H9 (cell line): Measurements from ENCODE around the gene ACOT6. TPM values are rescaled to one million over a fixed set of nuclear protein-coding genes. Genes with fewer than 3 reads are reported as not detected.

Experiments
- DNase-seq: peaks from one replicate; pipeline ENCODE4 v3.0.0-alpha.2; 2017
- H2AFZ ChIP-seq: one replicate; pipeline ENCODE4 v1.6.1; 2013; ENCODE audit warnings: mild to moderate bottlenecking, low read length, control low read depth, moderate library complexity
- H2AK5ac ChIP-seq: 2 replicates; pipeline ENCODE4 v1.6.1; 2013; ENCODE audit warnings: low read length, control low read depth, mixed read lengths; ENCODE audit not compliant: insufficient read length
- H2BK120ac ChIP-seq: one replicate; pipeline ENCODE4 v1.6.1; 2013; ENCODE audit warnings: low read depth, mild to moderate bottlenecking, low read length, control low read depth, inconsistent platforms; ENCODE audit not compliant: poor library complexity, severe bottlenecking
- H2BK12ac ChIP-seq: 2 replicates; pipeline ENCODE4 v1.6.1; 2013; ENCODE audit warnings: low read length, control low read depth, mixed read lengths, low read depth; ENCODE audit not compliant: insufficient read length
- H2BK15ac ChIP-seq: 2 replicates; pipeline ENCODE4 v1.6.1; 2013; ENCODE audit warnings: low read depth, low read length, control low read depth
- H2BK20ac ChIP-seq: one replicate; pipeline ENCODE4 v1.6.1; 2013; ENCODE audit warnings: low read depth, mild to moderate bottlenecking, low read length, control low read depth, inconsistent platforms; ENCODE audit not compliant: poor library complexity, severe bottlenecking
- H2BK5ac ChIP-seq: 2 replicates; pipeline ENCODE4 v1.6.1; 2013; ENCODE audit warnings: low read length, control low read depth, mixed read lengths; ENCODE audit not compliant: insufficient read length
- H3K14ac ChIP-seq: 2 replicates; pipeline ENCODE4 v1.6.1; 2013; ENCODE audit warnings: low read length, control low read depth; ENCODE audit not compliant: insufficient read depth
- H3K18ac ChIP-seq: 2 replicates; pipeline ENCODE4 v1.6.1; 2013; ENCODE audit warnings: low read depth, mild to moderate bottlenecking, mixed read lengths, low read length, control low read depth; ENCODE audit not compliant: insufficient read length
- H3K23ac ChIP-seq: 2 replicates; pipeline ENCODE4 v1.6.1; 2013; ENCODE audit warnings: low read length, control low read depth, mixed read lengths, low read depth; ENCODE audit not compliant: insufficient read length
- H3K23me2 ChIP-seq: 2 replicates; pipeline ENCODE4 v1.6.1; 2013; ENCODE audit warnings: low read depth, mild to moderate bottlenecking, mixed read lengths, low read length, control low read depth; ENCODE audit not compliant: insufficient read length, poor library complexity, severe bottlenecking
- H3K27ac ChIP-seq: 2 replicates; pipeline ENCODE4 v1.5.1; 2013; ENCODE audit warnings: low read length, control low read depth, mixed read lengths, low read depth; ENCODE audit not compliant: insufficient read length
- H3K27me3 ChIP-seq: 2 replicates; pipeline ENCODE4 v1.6.1; 2013; ENCODE audit warnings: low read length, control low read depth, inconsistent platforms; ENCODE audit not compliant: insufficient read depth
- H3K4ac ChIP-seq: 2 replicates; pipeline ENCODE4 v1.6.1; 2013; ENCODE audit warnings: low read depth, mild to moderate bottlenecking, control low read depth, inconsistent platforms, low read length, moderate library complexity
- H3K4me1 ChIP-seq: 2 replicates; pipeline ENCODE4 v1.6.1; 2013; ENCODE audit warnings: low read length, control low read depth, inconsistent platforms; ENCODE audit not compliant: insufficient read depth
- H3K4me2 ChIP-seq: 2 replicates; pipeline ENCODE4 v1.6.1; 2013; ENCODE audit warnings: low read length, control low read depth, mixed read lengths; ENCODE audit not compliant: insufficient read length, insufficient read depth
- H3K56ac ChIP-seq: 2 replicates; pipeline ENCODE4 v1.6.1; 2013; ENCODE audit warnings: low read depth, mild to moderate bottlenecking, mixed read lengths, low read length, control low read depth; ENCODE audit not compliant: insufficient read length
- H3K79me1 ChIP-seq: 2 replicates; pipeline ENCODE4 v1.6.1; 2013; ENCODE audit warnings: low read depth, mild to moderate bottlenecking, moderate library complexity, low read length, control low read depth, inconsistent platforms; ENCODE audit not compliant: insufficient read depth, poor library complexity, severe bottlenecking
- H3K79me2 ChIP-seq: 2 replicates; pipeline ENCODE4 v1.6.1; 2013; ENCODE audit warnings: low read length, control low read depth, inconsistent platforms; ENCODE audit not compliant: insufficient read depth
- H3K9ac ChIP-seq: 2 replicates; pipeline ENCODE4 v1.6.1; 2013; ENCODE audit warnings: low read length, control low read depth, mixed read lengths; ENCODE audit not compliant: insufficient read length; ENCODE audit errors: extremely low read depth
- H3K9me3 ChIP-seq: one replicate; pipeline ENCODE4 v1.6.1; 2013; ENCODE audit warnings: low read depth, low read length, inconsistent platforms; ENCODE audit not compliant: control insufficient read depth
- H3T11ph ChIP-seq: one replicate; pipeline ENCODE4 v1.6.1; 2013; ENCODE audit warnings: mild to moderate bottlenecking, low read length, control low read depth, inconsistent platforms
- H4K20me1 ChIP-seq: one replicate; pipeline ENCODE4 v1.6.1; 2013; ENCODE audit not compliant: control insufficient read depth, insufficient read length, insufficient read depth
- H4K5ac ChIP-seq: 2 replicates; pipeline ENCODE4 v1.6.1; 2013; ENCODE audit warnings: low read depth, mild to moderate bottlenecking, mixed read lengths, low read length, control low read depth; ENCODE audit not compliant: insufficient read length
- H4K8ac ChIP-seq: replicated peaks from 2 replicates; pipeline ENCODE4 v1.6.1; 2013; ENCODE audit warnings: low read length, control low read depth, mixed read lengths, low read depth; ENCODE audit not compliant: insufficient read length
- H4K91ac ChIP-seq: 2 replicates; pipeline ENCODE4 v1.6.1; 2013; ENCODE audit warnings: low read depth, mild to moderate bottlenecking, moderate library complexity, mixed read lengths, low read length, control low read depth; ENCODE audit not compliant: insufficient read length
- H3K27ac Mint-ChIP-seq, 3 experiments: 2 replicates in 2 of 3; 3 replicates in 1 of 3; pipeline ENCODE4 v1.8.0; 2020 to 2021; ENCODE audit warnings: mixed read lengths in 3 of 3, mild to moderate bottlenecking in 1 of 3, moderate library complexity in 1 of 3
- H3K27me3 Mint-ChIP-seq: 2 replicates; pipeline ENCODE4 v1.8.0; 2021; ENCODE audit warnings: low read depth, mild to moderate bottlenecking, moderate library complexity, mixed read lengths
- H3K36me3 Mint-ChIP-seq, 3 experiments: 2 replicates in 2 of 3; 3 replicates in 1 of 3; pipeline ENCODE4 v1.8.0; 2020 to 2021; ENCODE audit warnings: low read depth in 3 of 3, mixed read lengths in 3 of 3; ENCODE audit not compliant: insufficient read depth in 1 of 3
- H3K4me1 Mint-ChIP-seq, 2 experiments: 2 replicates each; pipeline ENCODE4 v1.8.0; 2020; ENCODE audit warnings: mixed read lengths in 2 of 2
- H3K4me3 Mint-ChIP-seq, 2 experiments: 2 replicates in 1 of 2; 3 replicates in 1 of 2; pipeline ENCODE4 v1.8.0; 2020 to 2021; ENCODE audit warnings: mild to moderate bottlenecking in 2 of 2, mixed read lengths in 2 of 2, moderate library complexity in 1 of 2
- H3K9me3 Mint-ChIP-seq, 2 experiments: 2 replicates in 1 of 2; 3 replicates in 1 of 2; pipeline ENCODE4 v1.8.0; 2020; ENCODE audit warnings: mild to moderate bottlenecking in 2 of 2, mixed read lengths in 2 of 2, moderate library complexity in 1 of 2
- WGBS: extraction: QIAGEN DNeasy Blood & Tissue Kit; methylation state at CpG from one replicate; pipeline ENCODE4 v1.1.7; 2013; ENCODE audit warnings: missing lambda C conversion rate, low lambda C conversion rate, mixed read lengths; ENCODE audit not compliant: insufficient read length; ENCODE audit errors: extremely low coverage; 5-methylcytosine and 5-hydroxymethylcytosine counted together
- total RNA-seq: library from RNA; stranded (reverse); gene quantifications from 2 replicates; pipeline ENCODE4 v1.2.1, GENCODE V29; 2021
- TF ChIP-seq, protein P1 (sequence below): fragments of 200-600 bp; sonication (generic); conservative IDR thresholded peaks from 3 replicates; pipeline ENCODE4 v1.8.0; 2021; ENCODE audit warnings: antibody characterized with exemption, mild to moderate bottlenecking

ACOT6 gene
- total RNA-seq, 1 experiment from 2014 or later, result not detected

DNA sequence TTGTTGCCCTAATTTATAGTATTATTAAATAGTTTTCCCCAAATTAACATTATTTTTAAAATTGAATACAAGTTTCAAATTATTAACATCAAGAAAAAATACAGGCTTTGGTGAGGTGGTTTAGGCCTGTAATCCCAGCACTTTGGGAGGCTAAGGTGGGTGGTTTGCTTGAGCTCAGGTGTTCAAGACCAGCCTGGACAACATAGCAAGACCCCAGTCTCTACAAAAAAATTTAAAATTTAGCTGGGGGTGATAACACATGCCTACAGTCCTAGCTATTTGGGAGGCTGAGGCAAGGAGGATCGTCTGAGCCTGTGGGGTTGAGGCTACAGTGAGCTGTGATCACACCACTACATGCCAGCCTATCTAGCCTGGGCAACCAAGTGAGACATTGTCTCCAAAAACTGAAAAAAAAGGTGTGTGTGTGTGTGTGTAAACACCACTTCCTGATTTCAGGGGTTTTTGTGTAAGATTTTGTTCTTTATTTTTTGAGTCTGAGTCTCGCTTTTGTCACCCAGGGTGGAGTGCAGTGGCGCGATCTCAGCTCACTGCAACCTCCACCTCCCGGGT is 28.6 kb downstream of the ACOT6 start:
- no peaks in the 10 kb centered on the region for H3K36me3 Mint-ChIP-seq
- WGBS, result no CpG with 5 or more reads among the region's 5 CpGs
- TF ChIP-seq, protein P1, sequence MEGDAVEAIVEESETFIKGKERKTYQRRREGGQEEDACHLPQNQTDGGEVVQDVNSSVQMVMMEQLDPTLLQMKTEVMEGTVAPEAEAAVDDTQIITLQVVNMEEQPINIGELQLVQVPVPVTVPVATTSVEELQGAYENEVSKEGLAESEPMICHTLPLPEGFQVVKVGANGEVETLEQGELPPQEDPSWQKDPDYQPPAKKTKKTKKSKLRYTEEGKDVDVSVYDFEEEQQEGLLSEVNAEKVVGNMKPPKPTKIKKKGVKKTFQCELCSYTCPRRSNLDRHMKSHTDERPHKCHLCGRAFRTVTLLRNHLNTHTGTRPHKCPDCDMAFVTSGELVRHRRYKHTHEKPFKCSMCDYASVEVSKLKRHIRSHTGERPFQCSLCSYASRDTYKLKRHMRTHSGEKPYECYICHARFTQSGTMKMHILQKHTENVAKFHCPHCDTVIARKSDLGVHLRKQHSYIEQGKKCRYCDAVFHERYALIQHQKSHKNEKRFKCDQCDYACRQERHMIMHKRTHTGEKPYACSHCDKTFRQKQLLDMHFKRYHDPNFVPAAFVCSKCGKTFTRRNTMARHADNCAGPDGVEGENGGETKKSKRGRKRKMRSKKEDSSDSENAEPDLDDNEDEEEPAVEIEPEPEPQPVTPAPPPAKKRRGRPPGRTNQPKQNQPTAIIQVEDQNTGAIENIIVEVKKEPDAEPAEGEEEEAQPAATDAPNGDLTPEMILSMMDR, result no peak

More for the DNA sequence above, 28.6 kb downstream of the ACOT6 start:
- Histone ChIP-seq H3K18ac (no peak overlapping the region), H3K9me3 (no peaks in the 10 kb centered on the region), H3K56ac (no peak overlapping the region), H4K5ac (no peak overlapping the region), H2BK120ac (no peak overlapping the region), H3K4me1 (no peaks in the 10 kb centered on the region), H4K8ac (no peak overlapping the region), H3K79me1 (no peaks in the 10 kb centered on the region), H2BK5ac (no peak overlapping the region), H3K9ac (no peak overlapping the region), H3K27ac (no peak overlapping the region), H3K4me2 (no peak overlapping the region), H3K79me2 (0 out of 2 replicates have a peak, but pooled peaks cover 2% of the 10 kb centered on the region), H3K4ac (no peak overlapping the region), H2BK20ac (no peak overlapping the region), H2AK5ac (no peak overlapping the region), H3K27me3 (no peaks in the 10 kb centered on the region), H4K91ac (no peak overlapping the region), H3T11ph (no peak overlapping the region), H2BK15ac (no peak overlapping the region), H3K23me2 (peaks cover 11% of the 10 kb centered on the region), H4K20me1 (no peaks in the 10 kb centered on the region), H2BK12ac (no peak overlapping the region), H3K23ac (no peak overlapping the region), H2AFZ (no peak overlapping the region), H3K14ac (no peak overlapping the region)
- H3K9me3 Mint-ChIP-seq, result peaks cover 0 to 4% of the 10 kb centered on the region in 2 experiments; a peak in 1 of 5 replicates
- DNase-seq, result no peak
- H3K4me1 Mint-ChIP-seq, result peaks cover 15 to 17% of the 10 kb centered on the region in 2 experiments
- H3K27ac Mint-ChIP-seq, result no peak overlapping the region; a peak in 1 of 7 replicates
- H3K27me3 Mint-ChIP-seq, result no peaks in the 10 kb centered on the region
- no peak overlapping the region for H3K4me3 Mint-ChIP-seq
